Large intestine (tissue), 3 donors: ENCODE data around the gene DPF1. TPM values are rescaled to one million over a fixed set of nuclear protein-coding genes. Genes with fewer than 3 reads are reported as not detected.
A peak's percentile ranks its signal among the peaks of the same experiment; 100 is the strongest.

ENCODE experiments used
- DNase-seq, 2 donors: peaks; one replicate each; pipeline versions ENCODE4 v3.0.0 to v3.0.0-alpha.2; 2013
- H3K27ac ChIP-seq: one replicate; pipeline ENCODE4 v1.5.1; 2013; ENCODE audit warnings: low read length
- H3K27me3 ChIP-seq: 2 replicates; pipeline ENCODE4 v1.6.1; 2013; ENCODE audit warnings: low read length; ENCODE audit not compliant: control insufficient read depth, insufficient read depth
- H3K36me3 ChIP-seq: 2 replicates; pipeline ENCODE4 v1.6.1; 2013; ENCODE audit warnings: low read length; ENCODE audit not compliant: control insufficient read depth, insufficient read depth
- H3K4me1 ChIP-seq: one replicate; pipeline ENCODE4 v1.6.1; 2013; ENCODE audit warnings: low read length; ENCODE audit not compliant: control insufficient read depth, insufficient read depth
- H3K4me3 ChIP-seq: one replicate; pipeline ENCODE4 v1.5.1; 2013; ENCODE audit warnings: low read length
- H3K9me3 ChIP-seq: one replicate; pipeline ENCODE4 v1.6.1; 2013; ENCODE audit warnings: mild to moderate bottlenecking, low read depth, low read length, moderate library complexity; ENCODE audit not compliant: control insufficient read depth
- WGBS: methylation state at CpG from one replicate; pipeline ENCODE4 v1.1.5; 2013; ENCODE audit warnings: low lambda C conversion rate; ENCODE audit not compliant: insufficient coverage; 5-methylcytosine and 5-hydroxymethylcytosine counted together
- polyA plus RNA-seq: library from polyadenylated mRNA; unstranded; fragments of 120-200 nt; gene quantifications from one replicate; pipeline ENCODE4 v1.2.1, GENCODE V29; 2013

Gene DPF1
- polyA plus RNA-seq, 1 donor: 1.8 TPM

GRCh38 chr19:38168637-38169036 is 55.4 kb downstream of the DPF1 start:
- no CpG with 5 or more reads among the region's 4 CpGs for WGBS
- peaks cover 60% of the 10 kb centered on the region for H3K36me3 ChIP-seq

GRCh38 chr19:38165335-38165734 is 58.7 kb downstream of the DPF1 start:
- no peak for DNase-seq
- Histone ChIP-seq H3K4me3 (no peak overlapping the region), H3K27me3 (no peaks in the 10 kb centered on the region), H3K36me3 (peaks cover 75% of the 10 kb centered on the region), H3K27ac (no peak overlapping the region), H3K9me3 (peaks cover 16% of the 10 kb centered on the region), H3K4me1 (no peaks in the 10 kb centered on the region)
- WGBS: no CpG with 5 or more reads among the region's 6 CpGs

More at GRCh38 chr19:38168637-38169036, 55.4 kb downstream of the DPF1 start:
- no peak overlapping the region for H3K4me3 ChIP-seq
- H3K9me3 ChIP-seq: peaks cover 7% of the 10 kb centered on the region
- DNase-seq: no peak
- H3K4me1 ChIP-seq: peaks cover 7% of the 10 kb centered on the region
- H3K27ac ChIP-seq: no peak overlapping the region
- no peaks in the 10 kb centered on the region for H3K27me3 ChIP-seq

- H3K9me3 ChIP-seq: peaks cover 17% of the 10 kb centered on the region
- H3K36me3 ChIP-seq: peaks cover 70% of the 10 kb centered on the region
- WGBS: no CpG with 5 or more reads among the region's 25 CpGs
- no peak overlapping the region for H3K27ac ChIP-seq
- H3K4me1 ChIP-seq: no peaks in the 10 kb centered on the region
- DNase-seq: no peak
- H3K4me3 ChIP-seq: no peak overlapping the region
- no peaks in the 10 kb centered on the region for H3K27me3 ChIP-seq
Measured at GRCh38 chr19:38164526-38164925, 59.5 kb downstream of the DPF1 start.

DNA sequence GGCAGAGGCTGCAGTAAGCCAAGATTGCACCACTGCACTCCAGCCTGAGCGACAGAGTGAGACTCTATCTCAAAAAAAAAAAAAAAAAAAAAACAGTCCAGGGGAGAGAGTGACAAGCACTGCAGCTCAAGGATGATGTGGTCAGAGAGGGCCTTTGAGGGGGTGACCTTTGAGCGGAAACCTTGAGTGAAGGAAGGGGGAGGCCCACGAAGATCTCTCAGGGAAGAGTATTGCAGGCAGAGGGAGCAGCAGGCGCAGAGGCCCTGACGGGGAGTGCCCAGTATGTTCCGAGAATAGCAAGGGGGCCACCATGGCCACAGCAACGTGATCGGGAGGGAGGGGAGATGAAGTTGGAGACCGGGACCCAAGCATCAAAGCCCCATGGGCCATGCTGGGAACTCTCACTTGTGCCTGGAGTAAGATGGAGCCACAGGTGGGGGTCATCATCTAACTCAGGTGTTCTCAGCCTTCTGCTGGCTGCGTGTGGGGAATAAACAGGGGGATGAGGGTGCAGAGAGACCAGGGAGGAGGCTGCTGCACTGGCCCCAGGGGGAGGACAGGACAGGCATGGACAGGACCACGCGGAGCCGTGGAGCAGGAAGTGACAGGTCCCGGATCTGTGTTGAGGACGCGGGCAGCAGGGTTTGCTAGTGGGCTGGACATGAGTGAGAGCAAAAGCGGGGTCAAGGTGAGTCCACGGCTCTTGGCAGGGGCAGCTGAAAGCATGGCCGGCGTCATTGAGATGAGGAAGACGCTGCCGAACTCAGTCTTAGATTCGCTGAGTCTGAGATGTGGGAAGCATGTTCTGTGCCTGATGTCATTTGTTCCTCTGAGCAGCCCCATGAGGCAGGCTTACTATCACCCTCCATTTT is 60.4 kb downstream of the DPF1 start:
- Histone ChIP-seq H3K27me3 (no peaks in the 10 kb centered on the region), H3K4me1 (no peaks in the 10 kb centered on the region), H3K9me3 (peaks cover 17% of the 10 kb centered on the region), H3K27ac (no peak overlapping the region), H3K36me3 (peaks cover 72% of the 10 kb centered on the region), H3K4me3 (no peak overlapping the region)
- WGBS: no CpG with 5 or more reads among the region's 23 CpGs
- peak; percentile 29 to 44 for DNase-seq

GRCh38 chr19:38162632-38163031 is 61.4 kb downstream of the DPF1 start:
- Histone ChIP-seq H3K9me3 (peaks cover 17% of the 10 kb centered on the region), H3K27ac (no peak overlapping the region), H3K36me3 (peaks cover 73% of the 10 kb centered on the region), H3K4me3 (no peak overlapping the region), H3K27me3 (no peaks in the 10 kb centered on the region), H3K4me1 (no peaks in the 10 kb centered on the region)
- no peak for DNase-seq
- no CpG with 5 or more reads among the region's 7 CpGs for WGBS

DNA sequence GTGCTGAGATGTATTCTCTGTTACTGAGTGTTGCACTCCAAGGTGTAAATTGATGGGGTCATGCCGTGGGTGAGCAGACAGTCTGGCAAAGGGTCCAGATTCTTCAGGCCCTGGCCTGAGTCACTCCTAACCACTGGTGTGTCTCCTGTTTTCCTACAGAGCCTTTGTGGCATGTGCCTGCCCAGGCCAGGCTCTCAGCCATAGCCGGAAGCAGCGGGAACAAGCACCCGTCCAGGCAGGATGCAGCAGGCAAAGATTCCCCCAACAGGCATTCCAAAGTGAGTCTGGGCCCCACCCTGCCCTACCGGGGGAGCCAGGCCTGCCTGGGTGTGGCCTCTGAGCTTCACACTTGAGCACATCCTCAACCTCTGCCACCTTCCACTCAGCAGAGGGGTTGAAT is 61.9 kb downstream of the DPF1 start:
- Histone ChIP-seq H3K36me3 (peaks cover 74% of the 10 kb centered on the region), H3K27ac (no peak overlapping the region), H3K4me3 (no peak overlapping the region), H3K27me3 (no peaks in the 10 kb centered on the region), H3K9me3 (peaks cover 17% of the 10 kb centered on the region), H3K4me1 (no peaks in the 10 kb centered on the region)
- no CpG with 5 or more reads among the region's 5 CpGs for WGBS
- no peak for DNase-seq

Other genes starting within 250 kb of the DPF1 start
- 31.2 TPM for gene PPP1R14A, start 32.2 kb upstream of the DPF1 start, polyA plus RNA-seq
- 390 TPM for gene SPINT2, start 40.4 kb upstream of the DPF1 start, polyA plus RNA-seq
- 387 TPM for gene C19orf33, start 80.0 kb upstream of the DPF1 start, polyA plus RNA-seq
- gene YIF1B, start 91.7 kb upstream of the DPF1 start, polyA plus RNA-seq: 22.0 TPM
- 4.7 TPM for gene KCNK6, start 95.6 kb upstream of the DPF1 start, polyA plus RNA-seq
- gene CATSPERG, start 111.6 kb upstream of the DPF1 start, polyA plus RNA-seq: 13.4 TPM
- 138 TPM for gene PSMD8, start 150.3 kb upstream of the DPF1 start, polyA plus RNA-seq
- gene GGN, start 163.8 kb upstream of the DPF1 start, polyA plus RNA-seq: 4.4 TPM
- 3.9 TPM for gene SPRED3, start 164.5 kb upstream of the DPF1 start, polyA plus RNA-seq
- gene FAM98C, start 178.9 kb upstream of the DPF1 start, polyA plus RNA-seq: 26.9 TPM
- gene RASGRP4, start 202.0 kb upstream of the DPF1 start, polyA plus RNA-seq: 1.5 TPM
- 2.9 TPM for gene RYR1, start 209.5 kb upstream of the DPF1 start, polyA plus RNA-seq